DMS53 (cell line): Measurements from ENCODE around the gene TJP2.
A peak's percentile ranks its signal among the peaks of the same experiment; 100 is the strongest.
"Not testable (repeated sequence)": the region's sequence is repeated elsewhere in the genome, so short reads cannot be mapped to it uniquely, and the experiment has no call there.

Experiments
- DNase-seq: peaks from one replicate; lab custom pipeline; 2025; lab: John Stamatoyannopoulos, UW

The TJP2 gene

GRCh38 chr9:69158471-69158870 lies 15.6 kb upstream of the TJP2 start:
- DNase-seq: no peak

GRCh38 chr9:69164573-69164972 lies 9.5 kb upstream of the TJP2 start:
- DNase-seq: not testable (repeated sequence)

GRCh38 chr9:69165581-69165980 lies 8.5 kb upstream of the TJP2 start:
- DNase-seq: no peak

GRCh38 chr9:69168709-69169217 lies 5.3 kb upstream of the TJP2 start:
- peak; percentile 4 for DNase-seq

- DNase-seq: no peak
These were observed 3.8 kb upstream of the TJP2 start for GRCh38 chr9:69170231-69170630.

GRCh38 chr9:69171049-69171448 lies 3.0 kb upstream of the TJP2 start:
- no peak for DNase-seq

GRCh38 chr9:69171517-69171916 lies 2.6 kb upstream of the TJP2 start:
- no peak for DNase-seq

- no peak for DNase-seq
These were observed 1.2 kb upstream of the TJP2 start for GRCh38 chr9:69172895-69173294.

- no peak for DNase-seq
These were observed 583 bp upstream of the TJP2 start for GRCh38 chr9:69173497-69173890.

GRCh38 chr9:69174616-69175463 lies 763 bp downstream of the TJP2 start:
- no peak for DNase-seq

- DNase-seq: no peak
These were observed 1.4 kb downstream of the TJP2 start for GRCh38 chr9:69175486-69175885.

GRCh38 chr9:69176471-69177171 lies 2.5 kb downstream of the TJP2 start:
- DNase-seq: no peak

- peak; percentile 10 for DNase-seq
These were observed 4.5 kb downstream of the TJP2 start for GRCh38 chr9:69178583-69179011.

- DNase-seq: no peak
These were observed 5.0 kb downstream of the TJP2 start for GRCh38 chr9:69179037-69179436.

- no peak for DNase-seq
These were observed 6.1 kb downstream of the TJP2 start for GRCh38 chr9:69180200-69180599.

GRCh38 chr9:69180670-69181069 lies 6.6 kb downstream of the TJP2 start:
- DNase-seq: peak; percentile 72

GRCh38 chr9:69181908-69182353 lies 7.9 kb downstream of the TJP2 start:
- DNase-seq: no peak

- DNase-seq: no peak
These were observed 10.2 kb downstream of the TJP2 start for GRCh38 chr9:69184266-69184665.

- no peak for DNase-seq
These were observed 12.9 kb downstream of the TJP2 start for GRCh38 chr9:69186841-69187611.

- no peak for DNase-seq
These were observed 14.9 kb downstream of the TJP2 start for GRCh38 chr9:69188975-69189374.

GRCh38 chr9:69190086-69190862 lies 16.2 kb downstream of the TJP2 start:
- DNase-seq: no peak

GRCh38 chr9:69190863-69191181 lies 16.7 kb downstream of the TJP2 start:
- no peak for DNase-seq
